ENCODE measurements around the gene DDAH1. TPM values are rescaled to one million over a fixed set of nuclear protein-coding genes. Genes with fewer than 3 reads are reported as not detected.

The DDAH1 gene
- total RNA-seq, 1 experiment from 2014 or later = 65.9 TPM

DNA sequence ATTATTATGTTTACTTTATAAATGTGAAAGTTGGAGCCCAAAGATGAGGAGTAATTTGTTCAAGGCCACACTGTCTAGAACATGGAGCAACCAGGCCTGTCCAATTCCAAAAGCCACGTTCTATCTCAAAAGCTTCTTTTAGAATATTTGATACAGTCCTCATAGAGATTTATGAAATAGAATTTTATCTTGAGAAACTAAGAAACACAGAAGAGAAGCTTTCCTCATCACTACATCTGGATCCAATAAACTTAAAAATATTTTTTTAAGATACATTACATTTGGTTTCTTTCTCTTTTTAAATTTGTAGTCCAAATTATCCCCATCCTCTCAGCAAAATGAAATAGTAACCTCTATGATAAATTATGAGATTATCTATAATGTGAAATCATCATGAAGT, 58.9 kb downstream of the DDAH1 start:
- H3K9ac ChIP-seq (ENCODE audit: low read length) = no peak overlapping the region
- no peak overlapping the region for H3K27ac ChIP-seq (ENCODE audit: low read length)
- peaks cover 59% of the 10 kb centered on the region for H3K79me2 ChIP-seq (ENCODE audit: low read length)
- POLR2A ChIA-PET (ENCODE audit: unreplicated experiment) = interaction anchor here (0.6 kb wide), 1 partner anchor 9 kb away, joined by 5 read pairs; no protein-coding TSS in a partner anchor
- BruUV-seq (replicated peaks) = no TSS peak
- no peak overlapping the region for H2AFZ ChIP-seq (ENCODE audit: low read length)
- H3K4me1 ChIP-seq (ENCODE audit: insufficient read depth, low read length) = peaks cover 18% of the 10 kb centered on the region
- intact Hi-C loops (cut with micrococcal nuclease) = loop anchor here (2.0 to 5.0 kb wide), 3 partner anchors 56 to 177 kb away; no protein-coding TSS in a partner anchor
- CTCF ChIA-PET = no interaction called here
- ATAC-seq (no peak), DNase-seq (no peak)
- TF ChIP-seq EZH2phosphoT487 (IDR thresholded peaks at IDR 0.05; ENCODE audit: borderline replicate concordance, low read length) (no peak), EZH2 (IDR thresholded peaks at IDR 0.05; ENCODE audit: low read length, unreplicated experiment) (no peak)
- TF ChIP-seq, protein P1, sequence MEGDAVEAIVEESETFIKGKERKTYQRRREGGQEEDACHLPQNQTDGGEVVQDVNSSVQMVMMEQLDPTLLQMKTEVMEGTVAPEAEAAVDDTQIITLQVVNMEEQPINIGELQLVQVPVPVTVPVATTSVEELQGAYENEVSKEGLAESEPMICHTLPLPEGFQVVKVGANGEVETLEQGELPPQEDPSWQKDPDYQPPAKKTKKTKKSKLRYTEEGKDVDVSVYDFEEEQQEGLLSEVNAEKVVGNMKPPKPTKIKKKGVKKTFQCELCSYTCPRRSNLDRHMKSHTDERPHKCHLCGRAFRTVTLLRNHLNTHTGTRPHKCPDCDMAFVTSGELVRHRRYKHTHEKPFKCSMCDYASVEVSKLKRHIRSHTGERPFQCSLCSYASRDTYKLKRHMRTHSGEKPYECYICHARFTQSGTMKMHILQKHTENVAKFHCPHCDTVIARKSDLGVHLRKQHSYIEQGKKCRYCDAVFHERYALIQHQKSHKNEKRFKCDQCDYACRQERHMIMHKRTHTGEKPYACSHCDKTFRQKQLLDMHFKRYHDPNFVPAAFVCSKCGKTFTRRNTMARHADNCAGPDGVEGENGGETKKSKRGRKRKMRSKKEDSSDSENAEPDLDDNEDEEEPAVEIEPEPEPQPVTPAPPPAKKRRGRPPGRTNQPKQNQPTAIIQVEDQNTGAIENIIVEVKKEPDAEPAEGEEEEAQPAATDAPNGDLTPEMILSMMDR (conservative IDR thresholded peaks at IDR 0.05; ENCODE audit: low read depth, low read length) = no peak
- H3K4me2 ChIP-seq (ENCODE audit: low read length) = no peak overlapping the region
- no peaks in the 10 kb centered on the region for H3K9me3 ChIP-seq (ENCODE audit: low read length)
- no peak overlapping the region for H3K4me3 ChIP-seq (ENCODE audit: low read length)
- no peaks in the 10 kb centered on the region for H3K36me3 ChIP-seq (ENCODE audit: low read depth, low read length)
- no peaks in the 10 kb centered on the region for H3K9me2 ChIP-seq (replicated peaks; ENCODE audit: low read length)
- H4K20me1 ChIP-seq (ENCODE audit: low read length) = no peaks in the 10 kb centered on the region
- H3K27me3 ChIP-seq (ENCODE audit: low read length) = no peaks in the 10 kb centered on the region
- H3F3A ChIP-seq (ENCODE audit: low read length, unreplicated experiment) = peaks cover 6% of the 10 kb centered on the region

DNA sequence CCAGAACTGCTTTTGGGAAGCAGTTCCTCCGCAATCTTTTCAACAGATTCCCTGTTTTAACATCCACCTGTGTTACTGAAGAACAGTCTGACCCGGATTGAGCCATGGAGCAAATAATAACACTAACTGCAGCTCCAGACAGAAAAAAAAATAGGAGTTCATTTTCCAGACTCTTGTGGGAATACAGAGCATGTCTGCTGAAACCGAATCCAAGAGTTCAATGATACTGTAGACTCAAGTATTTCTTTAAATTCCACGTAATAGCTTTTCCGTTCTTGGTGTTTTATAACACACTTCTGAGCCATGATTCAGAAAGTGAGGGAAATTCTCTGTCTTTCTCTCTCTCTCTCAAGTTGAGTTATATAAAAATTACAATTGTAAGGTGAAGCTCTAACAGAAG, 60.6 kb downstream of the DDAH1 start:
- BruUV-seq (replicated peaks) = no TSS peak
- Histone ChIP-seq H3K4me1 (ENCODE audit: insufficient read depth, low read length) (peaks cover 20% of the 10 kb centered on the region), H4K20me1 (ENCODE audit: low read length) (no peaks in the 10 kb centered on the region), H2AFZ (ENCODE audit: low read length) (no peak overlapping the region), H3K79me2 (ENCODE audit: low read length) (peaks cover 55% of the 10 kb centered on the region), H3K4me2 (ENCODE audit: low read length) (no peak overlapping the region), H3F3A (ENCODE audit: low read length, unreplicated experiment) (peaks cover 6% of the 10 kb centered on the region), H3K4me3 (ENCODE audit: low read length) (no peak overlapping the region), H3K27ac (ENCODE audit: low read length) (no peak overlapping the region), H3K27me3 (ENCODE audit: low read length) (no peaks in the 10 kb centered on the region), H3K9me2 (replicated peaks; ENCODE audit: low read length) (no peaks in the 10 kb centered on the region), H3K9ac (ENCODE audit: low read length) (no peak overlapping the region), H3K36me3 (ENCODE audit: low read depth, low read length) (no peaks in the 10 kb centered on the region), H3K9me3 (ENCODE audit: low read length) (no peaks in the 10 kb centered on the region)
- ChIA-PET CTCF (no interaction called here), POLR2A (ENCODE audit: unreplicated experiment) (no interaction called here)
- no peak for TF ChIP-seq EZH2phosphoT487 (IDR thresholded peaks at IDR 0.05; ENCODE audit: borderline replicate concordance, low read length)
- TF ChIP-seq EZH2 (IDR thresholded peaks at IDR 0.05; ENCODE audit: low read length, unreplicated experiment) = no peak
- TF ChIP-seq, protein P1 (conservative IDR thresholded peaks at IDR 0.05; ENCODE audit: low read depth, low read length) = no peak
- DNase-seq (no peak), ATAC-seq (no peak)
- intact Hi-C loops (cut with micrococcal nuclease) = no loop called here

DNA sequence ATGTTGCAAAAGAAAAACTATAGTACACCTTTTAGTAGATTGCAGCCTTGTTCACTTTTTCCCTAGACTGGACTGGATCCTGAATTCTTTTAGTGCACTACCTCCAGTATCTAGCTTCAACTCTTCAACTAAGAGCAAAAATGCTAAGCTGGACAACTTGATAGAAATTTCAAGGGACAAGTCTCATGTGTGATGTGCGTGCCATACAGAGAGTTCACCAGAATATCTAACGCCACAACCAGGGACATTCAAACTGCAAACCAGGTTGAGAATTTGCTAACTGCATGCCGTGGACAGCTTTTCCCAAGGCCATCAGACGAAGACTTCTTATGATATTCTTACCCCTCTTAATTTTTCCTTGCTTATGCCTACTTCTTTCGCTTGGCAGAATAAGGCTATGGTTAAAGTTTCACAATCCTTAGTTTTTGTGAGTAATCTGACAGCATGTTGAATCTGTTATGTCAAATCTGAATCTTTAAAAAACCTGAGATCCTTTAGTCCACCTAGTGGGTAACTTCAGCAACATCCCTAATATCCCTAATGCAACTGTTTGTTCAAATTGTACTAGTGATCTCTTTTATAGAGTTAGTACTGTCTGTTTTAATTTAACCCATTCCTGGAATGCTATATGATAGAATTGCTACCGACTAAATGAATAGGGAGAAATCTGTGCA, 66.4 kb downstream of the DDAH1 start:
- Histone ChIP-seq H3F3A (ENCODE audit: low read length, unreplicated experiment) (no peaks in the 10 kb centered on the region), H3K36me3 (ENCODE audit: low read depth, low read length) (no peaks in the 10 kb centered on the region), H3K27ac (ENCODE audit: low read length) (no peak overlapping the region), H3K4me3 (ENCODE audit: low read length) (no peak overlapping the region), H4K20me1 (ENCODE audit: low read length) (no peaks in the 10 kb centered on the region), H3K9me2 (replicated peaks; ENCODE audit: low read length) (no peaks in the 10 kb centered on the region), H3K4me2 (ENCODE audit: low read length) (no peak overlapping the region), H3K4me1 (ENCODE audit: insufficient read depth, low read length) (peaks cover 18% of the 10 kb centered on the region; the same call in 1 of the 2 replicates), H3K9me3 (ENCODE audit: low read length) (no peaks in the 10 kb centered on the region), H3K9ac (ENCODE audit: low read length) (no peak overlapping the region), H3K79me2 (ENCODE audit: low read length) (peaks cover 57% of the 10 kb centered on the region), H2AFZ (ENCODE audit: low read length) (no peak overlapping the region), H3K27me3 (ENCODE audit: low read length) (no peaks in the 10 kb centered on the region)
- TF ChIP-seq, protein P1 (conservative IDR thresholded peaks at IDR 0.05; ENCODE audit: low read depth, low read length) = peak; percentile 77
- no peak for TF ChIP-seq EZH2phosphoT487 (IDR thresholded peaks at IDR 0.05; ENCODE audit: borderline replicate concordance, low read length)
- intact Hi-C loops (cut with micrococcal nuclease) = loop anchor here (1.0 to 5.0 kb wide), 7 partner anchors 37 to 452 kb away; no protein-coding TSS in a partner anchor
- POLR2A ChIA-PET (ENCODE audit: unreplicated experiment) = interaction anchor here (0.5 kb wide), 1 partner anchor 28 kb away, joined by 4 read pairs; no protein-coding TSS in a partner anchor
- CTCF ChIA-PET = interaction anchor here (1.4 kb wide), 1 partner anchor 55 kb away, joined by 9 read pairs; no protein-coding TSS in a partner anchor
- ATAC-seq (peak; percentile 81), DNase-seq (peak; percentile 72)
- BruUV-seq (replicated peaks) = no TSS peak

Data from PC-3 (cell line).